Kidney (tissue), 22 donors: ENCODE measurements around the gene ABCA1. TPM values are rescaled to one million over a fixed set of nuclear protein-coding genes. Genes with fewer than 3 reads are reported as not detected.
"Not testable (repeated sequence)": the region's sequence is repeated elsewhere in the genome, so short reads cannot be mapped to it uniquely, and the experiment has no call there.

ENCODE experiments used
- DNase-seq, 5 donors: peaks; one replicate each; pipeline ENCODE4 v3.0.0-alpha.2; 2013 to 2020
- FAIRE-seq: peaks from 2 replicates; lab custom pipeline; 2012; peaks lifted over from hg19 to GRCh38; lab: Jason Lieb, UNC
- H3K27ac ChIP-seq, 2 donors: one replicate each; pipeline ENCODE4 v1.7.0; 2013; ENCODE audit warnings: low read depth in 2 of 2, low read length in 2 of 2, inconsistent platforms in 1 of 2
- H3K27me3 ChIP-seq: one replicate; pipeline ENCODE4 v1.7.1; 2013; ENCODE audit warnings: low read length, inconsistent platforms; ENCODE audit not compliant: control insufficient read depth, insufficient read depth
- H3K36me3 ChIP-seq, 3 donors: one replicate each; pipeline versions ENCODE4 v1.7.0 to v1.7.1; 2013; ENCODE audit warnings: low read length in 3 of 3, control low read depth in 1 of 3, inconsistent platforms in 1 of 3; ENCODE audit not compliant: insufficient read depth in 3 of 3, control insufficient read depth in 2 of 3
- H3K4me1 ChIP-seq, 3 donors: one replicate each; pipeline versions ENCODE4 v1.7.0 to v1.7.1; 2013; ENCODE audit warnings: low read length in 3 of 3, inconsistent platforms in 1 of 3, low read depth in 1 of 3; ENCODE audit not compliant: control insufficient read depth in 2 of 3, insufficient read depth in 2 of 3
- H3K4me3 ChIP-seq, 3 donors: one replicate each; pipeline versions ENCODE4 v1.7.0 to v1.8.1; 2013; ENCODE audit warnings: low read length in 3 of 3, control low read depth in 1 of 3, inconsistent platforms in 1 of 3
- H3K9ac ChIP-seq, 3 donors: one replicate each; pipeline versions ENCODE4 v1.7.0 to v1.7.1; 2013; ENCODE audit warnings: low read length in 3 of 3, control low read depth in 1 of 3, inconsistent platforms in 1 of 3
- H3K9me3 ChIP-seq, 3 donors: one replicate each; pipeline versions ENCODE4 v1.7.0 to v1.7.1; 2013; ENCODE audit warnings: low read length in 3 of 3, control low read depth in 1 of 3, inconsistent platforms in 1 of 3; ENCODE audit not compliant: control insufficient read depth in 2 of 3, insufficient read depth in 1 of 3
- CTCF ChIP-seq: IDR thresholded peaks from 3 replicates; pipeline ENCODE4 v1.5.1; 2012; ENCODE audit warnings: mild to moderate bottlenecking, moderate library complexity, borderline replicate concordance; ENCODE audit not compliant: insufficient read depth; ENCODE audit errors: extremely low read depth
- intact Hi-C: fragments of 100-400 bp; cut with DNase I; formaldehyde crosslinking; loops from one replicate; pipeline ENCODE4 v1.11.1; 2022
- long read RNA-seq, 10 donors: library from polyadenylated mRNA in 1 of 10; unstranded in 1 of 10; transcript quantifications; one replicate each; pipeline ENCODE4 v2.0.0 and lab custom pipeline, GENCODE V29; 2021 to 2026
- polyA plus RNA-seq: library from polyadenylated mRNA; stranded (reverse); fragments of 350-450 nt; fragmentation: Illumina TruSeq; extraction: RNeasy Lipid Tissue Mini Kit (QIAGEN cat#74804); gene quantifications from one replicate; pipeline ENCODE4 v1.2.3, GENCODE V29; 2014; ENCODE audit warnings: low read depth, low replicate concordance; ENCODE audit not compliant: insufficient read depth
- total RNA-seq: library from RNA; stranded (reverse); fragmentation: NEBNext Ultra II Directional; extraction: Animal tissue kit (Norgen Biotek cat#: 25700); gene quantifications from one replicate; pipeline ENCODE4 v1.2.1, GENCODE V29; 2021
- donor health status: control.
- donor health status: control.
- donor health status: control.
- donor health status: control.
- donor health status: control.
- donor health status: DM: yes; HTN: yes; CAD: no.
- donor health status: Normal renal cell carcinoma (clear cell type).

Gene ABCA1
- total RNA-seq (26.1 TPM), polyA plus RNA-seq (1.4 TPM)
- long read RNA-seq, donor 1: 0 reads
- long read RNA-seq, donor 2: 0 reads
- long read RNA-seq, donor 3: 0 reads
- long read RNA-seq, donor 4: 0 reads
- long read RNA-seq, donor 5: 0 reads
- long read RNA-seq, donor 6: 0 reads
- long read RNA-seq, donor 7: 0 reads
- long read RNA-seq, donor 8: 0 reads
- long read RNA-seq, donor 9: 0 reads
- long read RNA-seq, donor 10: 0 reads

- H3K36me3 ChIP-seq: no peaks in the 10 kb centered on the region
- no peaks in the 10 kb centered on the region for H3K9me3 ChIP-seq
- no peak for FAIRE-seq
- peak; percentile 93 to 97 (median 95) for DNase-seq
- H3K27ac ChIP-seq: peak within 1 kb of the TSS; percentile 32 to 71
- TF ChIP-seq CTCF: no peak
- H3K4me1 ChIP-seq: peaks cover 0 to 2% (median 0%) of the 10 kb centered on the region in 3 donors
- H3K27me3 ChIP-seq: no peaks in the 10 kb centered on the region
- H3K4me3 ChIP-seq: peak within 1 kb of the TSS; percentile 79 to 93 (median 81)
- intact Hi-C loops: no loop called here
- peak within 1 kb of the TSS; percentile 37 to 80 (median 44) for H3K9ac ChIP-seq
These were observed at the start of gene ABCA1 for GRCh38 chr9:104927912-104928740. Gene ABCA1, minus strand, starts transcription at chr9:104928155. Its CDS starts 24,476 bp downstream, at chr9:104903679.

- H3K4me3 ChIP-seq: no peak overlapping the region
- DNase-seq: peak in 1 of 5 donors; percentile 8
- H3K9ac ChIP-seq: no peak overlapping the region
- no peak for TF ChIP-seq CTCF
- H3K4me1 ChIP-seq: no peaks in the 10 kb centered on the region
- intact Hi-C loops: no loop called here
- no peaks in the 10 kb centered on the region for H3K9me3 ChIP-seq
- H3K27me3 ChIP-seq: no peaks in the 10 kb centered on the region
- H3K36me3 ChIP-seq: no peaks in the 10 kb centered on the region
- H3K27ac ChIP-seq: no peak overlapping the region
- no peak for FAIRE-seq
These were observed 49.6 kb upstream of the ABCA1 start for GRCh38 chr9:104977580-104977979.

- Histone ChIP-seq H3K27me3 (no peaks in the 10 kb centered on the region), H3K9me3 (no peaks in the 10 kb centered on the region), H3K27ac (no peak overlapping the region), H3K4me1 (no peaks in the 10 kb centered on the region), H3K4me3 (no peak overlapping the region), H3K36me3 (no peaks in the 10 kb centered on the region), H3K9ac (no peak overlapping the region)
- DNase-seq (no peak), FAIRE-seq (no peak)
- intact Hi-C loops: no loop called here
- no peak for TF ChIP-seq CTCF
These were observed 49.2 kb upstream of the ABCA1 start for GRCh38 chr9:104977168-104977567.

- intact Hi-C loops: not testable (repeated sequence)
These were observed 48.1 kb upstream of the ABCA1 start for GRCh38 chr9:104975966-104976595.

More at GRCh38 chr9:104975966-104976595, 48.1 kb upstream of the ABCA1 start:
- not testable (repeated sequence) for DNase-seq, H3K27ac ChIP-seq, H3K9me3 ChIP-seq, FAIRE-seq, H3K9ac ChIP-seq, H3K27me3 ChIP-seq, H3K36me3 ChIP-seq, H3K4me3 ChIP-seq, H3K4me1 ChIP-seq
